Neural cell (in vitro differentiated cells): ENCODE measurements around the gene RAB17. TPM values are rescaled to one million over a fixed set of nuclear protein-coding genes. Genes with fewer than 3 reads are reported as not detected.

Experiments used
- H2AFZ ChIP-seq: fragments of 200-600, 300-800 bp; sonication (generic), shearing (Covaris generic); 2 replicates; pipeline ENCODE4 v1.6.0; 2014; ENCODE audit warnings: low read depth, mild to moderate bottlenecking, antibody characterized with exemption, low read length, moderate library complexity
- H3F3A ChIP-seq: fragments of 200-600 bp; shearing (Covaris generic); 2 replicates; pipeline ENCODE4 v1.6.1; 2016; ENCODE audit warnings: mild to moderate bottlenecking, moderate library complexity, mixed read lengths, antibody characterized with exemption, low read length; ENCODE audit not compliant: insufficient read depth, poor library complexity, severe bottlenecking
- H3K27ac ChIP-seq: fragments of 200-600, 300-800 bp; sonication (generic), shearing (Covaris generic); 2 replicates; pipeline ENCODE4 v1.5.1; 2014; ENCODE audit warnings: mild to moderate bottlenecking, low read length, moderate library complexity
- H3K27me3 ChIP-seq: fragments of 300-800, 200-600 bp; sonication (generic), shearing (Covaris generic); 2 replicates; pipeline ENCODE4 v1.6.0; 2014; ENCODE audit warnings: mild to moderate bottlenecking, low read depth, low read length, moderate library complexity; ENCODE audit not compliant: insufficient read depth
- H3K36me3 ChIP-seq: fragments of 300-800, 200-600 bp; sonication (generic), shearing (Covaris generic); 2 replicates; pipeline ENCODE4 v1.5.1; 2014; ENCODE audit warnings: mild to moderate bottlenecking, antibody characterized with exemption, low read length, moderate library complexity; ENCODE audit not compliant: insufficient read depth
- H3K4me2 ChIP-seq: fragments of 300-800, 200-600 bp; sonication (generic), shearing (Covaris generic); 2 replicates; pipeline ENCODE4 v1.6.0; 2014; ENCODE audit warnings: mild to moderate bottlenecking, low read length
- H3K4me3 ChIP-seq: fragments of 300-800, 200-600 bp; sonication (generic), shearing (Covaris generic); 2 replicates; pipeline ENCODE4 v1.5.1; 2014; ENCODE audit warnings: mild to moderate bottlenecking, low read length, moderate library complexity
- H3K79me2 ChIP-seq: fragments of 200-600 bp; shearing (Covaris generic); replicated peaks from 2 replicates; pipeline ENCODE4 v1.6.0; 2014; ENCODE audit warnings: mild to moderate bottlenecking, low read length, moderate library complexity; ENCODE audit not compliant: insufficient read depth
- H3K9ac ChIP-seq: fragments of 300-800, 200-600 bp; sonication (generic), shearing (Covaris generic); 2 replicates; pipeline ENCODE4 v1.6.1; 2016; ENCODE audit warnings: mild to moderate bottlenecking, low read length, mixed read lengths
- H3K9me2 ChIP-seq: fragments of 200-600 bp; shearing (Covaris generic); 2 replicates; pipeline ENCODE4 v1.6.1; 2016; ENCODE audit warnings: mild to moderate bottlenecking, low read length, mixed read lengths; ENCODE audit not compliant: insufficient read depth
- H3K9me3 ChIP-seq: fragments of 200-600, 300-800 bp; sonication (generic), shearing (Covaris generic); 2 replicates; pipeline ENCODE4 v1.6.1; 2016; ENCODE audit warnings: mild to moderate bottlenecking, mixed run types, low read length, moderate library complexity, mixed read lengths
- H4K20me1 ChIP-seq: fragments of 200-600 bp; shearing (Covaris generic); 2 replicates; pipeline ENCODE4 v1.6.1; 2016; ENCODE audit warnings: mild to moderate bottlenecking, mixed run types; ENCODE audit not compliant: insufficient read depth
- CTCF ChIP-seq: fragments of 450-650 bp; IDR thresholded peaks from 2 replicates; pipeline ENCODE4 v1.5.1; 2014; ENCODE audit warnings: antibody characterized with exemption, mild to moderate bottlenecking, moderate library complexity; ENCODE audit not compliant: poor library complexity, severe bottlenecking
- EP300 ChIP-seq: fragments of 450-650 bp; conservative IDR thresholded peaks from 2 replicates; pipeline ENCODE4 v1.6.1; 2014; ENCODE audit warnings: antibody characterized with exemption, mild to moderate bottlenecking, moderate library complexity; ENCODE audit not compliant: poor library complexity, severe bottlenecking
- EZH2 ChIP-seq: fragments of 200-600, 300-800 bp; shearing (Covaris generic), sonication (generic); IDR thresholded peaks from 2 replicates; pipeline ENCODE4 v1.6.1; 2014; ENCODE audit warnings: antibody characterized with exemption, low read length, borderline replicate concordance, mild to moderate bottlenecking; ENCODE audit not compliant: insufficient read depth, poor library complexity, severe bottlenecking
- MXI1 ChIP-seq: fragments of 450-650 bp; conservative IDR thresholded peaks from 2 replicates; pipeline ENCODE4 v1.6.1; 2014; ENCODE audit warnings: antibody characterized with exemption, mild to moderate bottlenecking; ENCODE audit not compliant: poor library complexity, severe bottlenecking
- POLR2AphosphoS5 ChIP-seq: IDR thresholded peaks from 2 replicates; pipeline ENCODE4 v1.6.1; 2012
- RAD21 ChIP-seq: fragments of 450-650 bp; conservative IDR thresholded peaks from 2 replicates; pipeline ENCODE4 v1.6.1; 2014; ENCODE audit warnings: antibody characterized with exemption, mild to moderate bottlenecking, moderate library complexity
- SMC3 ChIP-seq: fragments of 450-650 bp; conservative IDR thresholded peaks from 2 replicates; pipeline ENCODE4 v1.6.1; 2014; ENCODE audit warnings: antibody characterized with exemption, mild to moderate bottlenecking, moderate library complexity; ENCODE audit not compliant: poor library complexity
- TAF1 ChIP-seq: IDR thresholded peaks from 2 replicates; pipeline ENCODE4 v1.6.1; 2012; ENCODE audit warnings: low read depth
- polyA plus RNA-seq: library from polyadenylated mRNA; depleted of rRNA; stranded (reverse); fragments of >200 nt; gene quantifications from 2 replicates; pipeline ENCODE4 v1.2.3, GENCODE V29; 2014
- TF ChIP-seq, protein P1 (sequence below): IDR thresholded peaks from 2 replicates; pipeline ENCODE4 v1.6.1; 2012; ENCODE audit warnings: borderline replicate concordance

Gene RAB17
- polyA plus RNA-seq, 1 donor from 2014 or later: not detected

GRCh38 chr2:237628247-237629187 is 38.0 kb upstream of the RAB17 start:
- peaks cover 4% of the 10 kb centered on the region for H3K27me3 ChIP-seq
- no peaks in the 10 kb centered on the region for H3F3A ChIP-seq
- no peaks in the 10 kb centered on the region for H4K20me1 ChIP-seq
- no peak for TF ChIP-seq SMC3
- no peak for TF ChIP-seq EP300
- TF ChIP-seq, protein P1, sequence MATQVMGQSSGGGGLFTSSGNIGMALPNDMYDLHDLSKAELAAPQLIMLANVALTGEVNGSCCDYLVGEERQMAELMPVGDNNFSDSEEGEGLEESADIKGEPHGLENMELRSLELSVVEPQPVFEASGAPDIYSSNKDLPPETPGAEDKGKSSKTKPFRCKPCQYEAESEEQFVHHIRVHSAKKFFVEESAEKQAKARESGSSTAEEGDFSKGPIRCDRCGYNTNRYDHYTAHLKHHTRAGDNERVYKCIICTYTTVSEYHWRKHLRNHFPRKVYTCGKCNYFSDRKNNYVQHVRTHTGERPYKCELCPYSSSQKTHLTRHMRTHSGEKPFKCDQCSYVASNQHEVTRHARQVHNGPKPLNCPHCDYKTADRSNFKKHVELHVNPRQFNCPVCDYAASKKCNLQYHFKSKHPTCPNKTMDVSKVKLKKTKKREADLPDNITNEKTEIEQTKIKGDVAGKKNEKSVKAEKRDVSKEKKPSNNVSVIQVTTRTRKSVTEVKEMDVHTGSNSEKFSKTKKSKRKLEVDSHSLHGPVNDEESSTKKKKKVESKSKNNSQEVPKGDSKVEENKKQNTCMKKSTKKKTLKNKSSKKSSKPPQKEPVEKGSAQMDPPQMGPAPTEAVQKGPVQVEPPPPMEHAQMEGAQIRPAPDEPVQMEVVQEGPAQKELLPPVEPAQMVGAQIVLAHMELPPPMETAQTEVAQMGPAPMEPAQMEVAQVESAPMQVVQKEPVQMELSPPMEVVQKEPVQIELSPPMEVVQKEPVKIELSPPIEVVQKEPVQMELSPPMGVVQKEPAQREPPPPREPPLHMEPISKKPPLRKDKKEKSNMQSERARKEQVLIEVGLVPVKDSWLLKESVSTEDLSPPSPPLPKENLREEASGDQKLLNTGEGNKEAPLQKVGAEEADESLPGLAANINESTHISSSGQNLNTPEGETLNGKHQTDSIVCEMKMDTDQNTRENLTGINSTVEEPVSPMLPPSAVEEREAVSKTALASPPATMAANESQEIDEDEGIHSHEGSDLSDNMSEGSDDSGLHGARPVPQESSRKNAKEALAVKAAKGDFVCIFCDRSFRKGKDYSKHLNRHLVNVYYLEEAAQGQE: no peak
- TF ChIP-seq TAF1: no peak
- no peak for TF ChIP-seq POLR2AphosphoS5
- TF ChIP-seq EZH2: no peak
- H3K4me2 ChIP-seq: peak overlapping the region; percentile 89
- H3K9ac ChIP-seq: peak overlapping the region; percentile 81
- H3K27ac ChIP-seq: peak overlapping the region; percentile 2
- peaks cover 8% of the 10 kb centered on the region for H3K36me3 ChIP-seq
- H3K9me2 ChIP-seq: no peaks in the 10 kb centered on the region
- H2AFZ ChIP-seq: no peak overlapping the region
- peak overlapping the region; percentile 72 for H3K4me3 ChIP-seq
- H3K9me3 ChIP-seq: no peaks in the 10 kb centered on the region
- H3K79me2 ChIP-seq: peaks cover 25% of the 10 kb centered on the region

- no peak for TF ChIP-seq EZH2
- no peak for TF ChIP-seq TAF1
- peak; percentile 26 for TF ChIP-seq SMC3
- no peak for TF ChIP-seq RAD21
- peak; percentile 73 for TF ChIP-seq MXI1
- TF ChIP-seq EP300: no peak
- TF ChIP-seq CTCF: peak; percentile 33
- TF ChIP-seq, protein P1: no peak
- peak; percentile 54 for TF ChIP-seq POLR2AphosphoS5
- peak within 1 kb of the TSS; percentile 89 for H3K4me2 ChIP-seq
Observed at GRCh38 chr2:237627441-237628246, 37.1 kb upstream of the RAB17 start, which contains the start of gene LRRFIP1. Gene LRRFIP1 (plus strand): TSS chr2:237627587. CDS start chr2:237627645, 58 bp downstream.

More at GRCh38 chr2:237627441-237628246, 37.1 kb upstream of the RAB17 start, which contains the start of gene LRRFIP1:
- Histone ChIP-seq H4K20me1 (no peaks in the 10 kb centered on the region), H3F3A (no peaks in the 10 kb centered on the region), H3K9ac (peak within 1 kb of the TSS; percentile 81), H2AFZ (peak within 1 kb of the TSS; percentile 69), H3K27me3 (peaks cover 4% of the 10 kb centered on the region), H3K36me3 (peaks cover 2% of the 10 kb centered on the region), H3K79me2 (peaks cover 21% of the 10 kb centered on the region), H3K9me3 (no peaks in the 10 kb centered on the region), H3K9me2 (no peaks in the 10 kb centered on the region), H3K27ac (peak within 1 kb of the TSS; percentile 2), H3K4me3 (peak within 1 kb of the TSS; percentile 72)
